Heart left ventricle (tissue), 16 donors: ENCODE data around the gene MCC. TPM values are rescaled to one million over a fixed set of nuclear protein-coding genes. Genes with fewer than 3 reads are reported as not detected.

ENCODE experiments used
- ATAC-seq, 4 donors: fragments of 200-7000 bp; cut with Tn5 transposase; one replicate each; pipeline ENCODE4 v1.9.1; 2020 to 2022; ENCODE audit warnings: moderate library complexity in 4 of 4, mild to moderate bottlenecking in 3 of 4, moderate number of reproducible peaks in 1 of 4
- DNase-seq, 5 donors: peaks; one replicate each; pipeline ENCODE4 v3.0.0-alpha.2; 2020
- H3K27ac ChIP-seq, 12 donors: fragments of 200-600 bp; sonication (generic) in 4 of 12; one replicate each; pipeline versions ENCODE4 v1.5.0 to v1.8.0; 2016 to 2022; ENCODE audit warnings: mild to moderate bottlenecking in 2 of 12
- H3K27me3 ChIP-seq, 9 donors: fragments of 200-600 bp; sonication (generic) in 2 of 9; one replicate each; pipeline versions ENCODE4 v1.5.1 to v1.8.0; 2016 to 2022; ENCODE audit warnings: mild to moderate bottlenecking in 3 of 9
- H3K36me3 ChIP-seq, 9 donors: fragments of 200-600 bp; sonication (generic) in 2 of 9; one replicate each; pipeline versions ENCODE4 v1.5.0 to v1.8.0; 2018 to 2022; ENCODE audit warnings: mild to moderate bottlenecking in 2 of 9
- H3K4me1 ChIP-seq, 12 donors: fragments of 200-600 bp; sonication (generic) in 4 of 12; one replicate each; pipeline versions ENCODE4 v1.5.0 to v1.8.0; 2016 to 2022; ENCODE audit warnings: mild to moderate bottlenecking in 3 of 12
- H3K4me3 ChIP-seq, 12 donors: fragments of 200-600 bp; sonication (generic) in 4 of 12; one replicate each; pipeline versions ENCODE4 v1.5.0 to v1.8.0; 2017 to 2022; ENCODE audit warnings: mild to moderate bottlenecking in 9 of 12, moderate library complexity in 4 of 12
- H3K9me3 ChIP-seq, 12 donors: fragments of 200-600 bp; sonication (generic) in 4 of 12; one replicate each; pipeline versions ENCODE4 v1.5.0 to v1.8.0; 2016 to 2022; ENCODE audit warnings: mild to moderate bottlenecking in 1 of 12
- POLR2A ChIP-seq, 2 donors: fragments of 450-650 bp; IDR thresholded peaks; one replicate each; pipeline ENCODE4 v1.6.1; 2017; ENCODE audit warnings: antibody characterized with exemption in 2 of 2, mild to moderate bottlenecking in 2 of 2, moderate library complexity in 2 of 2
- WGBS, 4 donors: extraction: QIAGEN DNeasy Blood & Tissue Kit in 2 of 4; methylation state at CpG; one replicate each; pipeline versions ENCODE4 v1.1.5 to v1.1.7; 2013 to 2018; 5-methylcytosine and 5-hydroxymethylcytosine counted together
- intact Hi-C, 10 donors: fragments of 100-400 bp; cut with DNase I; formaldehyde crosslinking; loops; one replicate each; pipeline versions ENCODE4 v1.11.1 to v1.14.2; 2022
- polyA plus RNA-seq, 2 donors: library from polyadenylated mRNA; stranded (reverse); fragments of 200-250 nt; gene quantifications; one replicate each; pipeline ENCODE4 v1.2.3, GENCODE V29; 2013
- total RNA-seq, 9 donors: library from RNA; depleted of rRNA in 2 of 9; stranded (reverse); fragments of >200 nt in 2 of 9; fragmentation: NEBNext Ultra II Directional in 3 of 9; extraction: Animal tissue kit (Norgen Biotek cat#: 25700) in 3 of 9; gene quantifications; one replicate each; pipeline versions ENCODE4 v1.1.0 to v1.2.4, GENCODE V29; 2016 to 2023
- TF ChIP-seq, protein P1 (sequence below), 12 donors: fragments of 200-600 bp; sonication (generic) in 4 of 12; IDR thresholded peaks; one replicate each; pipeline versions ENCODE4 v1.5.0 to v1.8.0; 2018 to 2022; ENCODE audit warnings: antibody characterized with exemption in 12 of 12, mild to moderate bottlenecking in 5 of 12
- donor health status: ischemic (EF 13 %, LVEDD 7.1; RV severe dilation, severe dysfunction).
- donor health status: healthy with polysubstance abuse.
- donor health status: DM: no; HTN: yes; CAD: no.
- donor health status: DM: no; HTN: no; CAD: no.
- donor health status: ischemic (EF 25% LVEDD 6.9; RV normal size, moderate dysfunction).
- donor health status: ischemic (EF 25% LVEDD 5.7; RV mildly dilated, moderate dysfunction).
- donor health status: healthy.
- donor health status: DM: yes; HTN: yes; CAD: no.
- donor health status: ischemic (EF 35%, LVEDD 5.7; RV mildly dilated, moderate dysfunction).
- donor health status: nonischemic (EF 11% LVEDD 7.7; RV severe dilation, severe dysfunction).
- donor health status: DM: yes; HTN: yes; CAD: no.
- donor health status: PGD.
- donor health status: ischemic (EF 29% LVEDD 5.4; RV normal size, mild dysfunction).
- donor health status: nonischemic (EF 23%, LVEDD 6.1; RV moderate dilation, normal function).

MCC gene
- total and polyA plus RNA-seq, 11 donors: 6.1 to 33.8 (median 24.3) TPM

DNA sequence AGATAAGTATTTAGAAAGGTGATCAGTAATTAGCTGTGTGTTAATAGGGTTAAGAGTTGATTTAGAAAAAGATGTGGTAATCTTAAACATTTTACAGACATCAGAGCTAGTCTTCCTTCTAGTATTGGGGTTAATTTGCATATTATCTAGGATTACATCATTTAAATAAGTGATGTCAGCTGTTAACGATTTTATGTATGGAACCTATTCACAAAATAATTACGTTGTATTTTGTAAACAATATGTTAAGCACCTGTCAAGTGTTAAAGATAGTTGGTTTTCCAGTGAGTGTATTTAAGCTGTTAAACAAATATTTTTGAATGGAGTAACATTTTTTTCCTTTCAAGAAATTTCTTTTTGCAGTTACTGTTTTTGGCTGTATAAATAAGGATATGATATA is 509.4 kb downstream of the MCC start:
- Histone ChIP-seq H3K9me3 (no peaks in the 10 kb centered on the region), H3K4me3 (peak overlapping the region in 5 of 12 donors; percentile 74 to 95 (median 91)), H3K4me1 (peaks cover 0 to 56% (median 39%) of the 10 kb centered on the region in 12 donors), H3K36me3 (peaks cover 0 to 18% (median 0%) of the 10 kb centered on the region in 9 donors), H3K27ac (no peak overlapping the region), H3K27me3 (no peaks in the 10 kb centered on the region)
- no peak for TF ChIP-seq POLR2A (IDR thresholded peaks at IDR 0.05)
- TF ChIP-seq, protein P1, sequence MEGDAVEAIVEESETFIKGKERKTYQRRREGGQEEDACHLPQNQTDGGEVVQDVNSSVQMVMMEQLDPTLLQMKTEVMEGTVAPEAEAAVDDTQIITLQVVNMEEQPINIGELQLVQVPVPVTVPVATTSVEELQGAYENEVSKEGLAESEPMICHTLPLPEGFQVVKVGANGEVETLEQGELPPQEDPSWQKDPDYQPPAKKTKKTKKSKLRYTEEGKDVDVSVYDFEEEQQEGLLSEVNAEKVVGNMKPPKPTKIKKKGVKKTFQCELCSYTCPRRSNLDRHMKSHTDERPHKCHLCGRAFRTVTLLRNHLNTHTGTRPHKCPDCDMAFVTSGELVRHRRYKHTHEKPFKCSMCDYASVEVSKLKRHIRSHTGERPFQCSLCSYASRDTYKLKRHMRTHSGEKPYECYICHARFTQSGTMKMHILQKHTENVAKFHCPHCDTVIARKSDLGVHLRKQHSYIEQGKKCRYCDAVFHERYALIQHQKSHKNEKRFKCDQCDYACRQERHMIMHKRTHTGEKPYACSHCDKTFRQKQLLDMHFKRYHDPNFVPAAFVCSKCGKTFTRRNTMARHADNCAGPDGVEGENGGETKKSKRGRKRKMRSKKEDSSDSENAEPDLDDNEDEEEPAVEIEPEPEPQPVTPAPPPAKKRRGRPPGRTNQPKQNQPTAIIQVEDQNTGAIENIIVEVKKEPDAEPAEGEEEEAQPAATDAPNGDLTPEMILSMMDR (IDR thresholded peaks at IDR 0.05): no peak
- 25 to 30% (median 25%) methylated on average over 2 of the region's 2 CpGs for WGBS, 4 donors
- DNase-seq (no peak), ATAC-seq (no peak)
- intact Hi-C loops: loop anchor here in 6 of 10 donors (5.0 to 10.0 kb wide), 3 partner anchors 54 to 117 kb away; partner anchors contain the start of genes REEP5 (in 4 of the 6) and SRP19 (in 2 of the 6)

- no peak for TF ChIP-seq POLR2A (IDR thresholded peaks at IDR 0.05)
- TF ChIP-seq, protein P1 (IDR thresholded peaks at IDR 0.05): no peak
- WGBS, 4 donors: 0 to 1% (median 1%) methylated on average over 16 of the region's 16 CpGs
- peaks cover 0 to 10% (median 0%) of the 10 kb centered on the region in 9 donors for H3K36me3 ChIP-seq
- H3K4me3 ChIP-seq: peak overlapping the region; percentile 36 to 95 (median 90)
- peaks cover 0 to 42% (median 31%) of the 10 kb centered on the region in 12 donors for H3K4me1 ChIP-seq
- H3K27ac ChIP-seq: peak overlapping the region; percentile 82 to 95 (median 92)
- DNase-seq (no peak), ATAC-seq (no peak)
- no peaks in the 10 kb centered on the region for H3K27me3 ChIP-seq
- intact Hi-C loops: loop anchor here in 6 of 10 donors (2.0 to 10.0 kb wide), 4 partner anchors 53 to 115 kb away; partner anchors contain the start of genes REEP5 (in 5 of the 6) and SRP19 (in 2 of the 6)
- H3K9me3 ChIP-seq: no peaks in the 10 kb centered on the region
These were observed 510.8 kb downstream of the MCC start for GRCh38 chr5:112977440-112977861.

- ATAC-seq (peak; percentile 99), DNase-seq (peak; percentile 95 to 97 (median 96))
- 0 to 1% (median 0%) methylated on average over 59 to 75 of the region's 75 CpGs for WGBS, 4 donors
- peak within 1 kb of the TSS; percentile 82 to 95 (median 92) for H3K27ac ChIP-seq
- intact Hi-C loops: loop anchor here in 6 of 10 donors (2.0 to 10.0 kb wide), 4 partner anchors 52 to 114 kb away; partner anchors contain the start of genes REEP5 (in 5 of the 6) and SRP19 (in 2 of the 6)
- TF ChIP-seq, protein P1 (IDR thresholded peaks at IDR 0.05): no peak
- TF ChIP-seq POLR2A (IDR thresholded peaks at IDR 0.05): peak in 1 of 2 donors; percentile 77
- no peaks in the 10 kb centered on the region for H3K27me3 ChIP-seq
- H3K4me3 ChIP-seq: peak within 1 kb of the TSS; percentile 36 to 95 (median 90)
- peaks cover 0 to 8% (median 0%) of the 10 kb centered on the region in 9 donors for H3K36me3 ChIP-seq
- H3K9me3 ChIP-seq: no peaks in the 10 kb centered on the region
- H3K4me1 ChIP-seq: peaks cover 0 to 42% (median 31%) of the 10 kb centered on the region in 12 donors
These were observed 511.6 kb downstream of the MCC start, which contains the start of gene DCP2 for GRCh38 chr5:112976432-112977309. TSS of gene DCP2 (plus strand) at chr5:112976798. CDS start at chr5:112976934, 136 bp downstream.
